Keratinocyte (primary cell): ENCODE measurements around the gene KLF16.

ENCODE experiments used
- CTCF ChIP-seq, 3 experiments: IDR thresholded peaks in 1 of 3; conservative IDR thresholded peaks in 1 of 3; optimal IDR thresholded peaks in 1 of 3; 2 replicates in 2 of 3; 3 replicates in 1 of 3; pipeline versions ENCODE3 to v1.5.1; 2011; ENCODE audit warnings: low read length in 3 of 3, mild to moderate bottlenecking in 3 of 3, moderate library complexity in 2 of 3, control low read depth in 1 of 3, inconsistent platforms in 1 of 3; ENCODE audit not compliant: insufficient read depth in 2 of 3; ENCODE audit errors: extremely low read depth in 1 of 3
- EZH2 ChIP-seq: IDR thresholded peaks from one replicate; pipeline ENCODE4 v1.6.1; 2012; ENCODE audit warnings: inconsistent platforms, mild to moderate bottlenecking, low read length, moderate library complexity

GRCh38 chr19:1815605-1816529, 47.5 kb downstream of the KLF16 start:
- no peak for TF ChIP-seq CTCF (optimal IDR thresholded peaks at IDR 0.05 in 1 of 3, IDR thresholded peaks at IDR 0.05 in 1 of 3, conservative IDR thresholded peaks at IDR 0.05 in 1 of 3; ENCODE audit: extremely low read depth in 1 of 3, insufficient read depth in 2 of 3, low read length in 3 of 3)
- no peak for TF ChIP-seq EZH2
